Prostate gland (tissue), 2 donors: ENCODE data around the gene SCMH1. TPM values are rescaled to one million over a fixed set of nuclear protein-coding genes. Genes with fewer than 3 reads are reported as not detected.

Experiments used
- DNase-seq: peaks from one replicate; pipeline ENCODE4 v3.0.0-alpha.2; 2019; ENCODE audit warnings: low spot score
- H3K27ac ChIP-seq, 2 donors: fragments of 200-600 bp; sonication (generic); 2 replicates each; pipeline ENCODE4 v1.5.1; 2017 to 2019
- H3K27me3 ChIP-seq: fragments of 200-600 bp; sonication (generic); replicated peaks from 2 replicates; pipeline ENCODE4 v1.5.1; 2019; ENCODE audit not compliant: insufficient read depth
- H3K36me3 ChIP-seq, 2 donors: fragments of 200-600 bp; sonication (generic); 1 replicate in 1 of 2; 2 replicates in 1 of 2; pipeline versions ENCODE4 v1.5.1 to v1.8.1; 2017 to 2019
- H3K4me1 ChIP-seq: fragments of 200-600 bp; sonication (generic); replicated peaks from 2 replicates; pipeline ENCODE4 v1.5.1; 2019
- H3K4me3 ChIP-seq, 2 donors: fragments of 200-600 bp; sonication (generic); 2 replicates each; pipeline ENCODE4 v1.5.1; 2017 to 2019
- H3K9me3 ChIP-seq: fragments of 200-600 bp; sonication (generic); 2 replicates; pipeline ENCODE4 v1.5.1; 2017
- POLR2A ChIP-seq: fragments of 450-650 bp; IDR thresholded peaks from one replicate; pipeline ENCODE4 v1.6.1; 2016; ENCODE audit warnings: antibody characterized with exemption, mild to moderate bottlenecking
- POLR2AphosphoS5 ChIP-seq: sonication (generic); formaldehyde crosslinking; IDR thresholded peaks from one replicate; pipeline ENCODE4 v1.6.1; 2017; ENCODE audit warnings: antibody characterized with exemption
- whole genome bisulfite sequencing: methylation state at CpG from one replicate; pipeline ENCODE4 v1.1.5; 2018; 5-methylcytosine and 5-hydroxymethylcytosine counted together
- intact Hi-C: fragments of 100-400 bp; cut with DNase I; formaldehyde crosslinking; loops from one replicate; pipeline ENCODE4 v1.14.2; 2022
- total RNA-seq, 2 donors: library from RNA; depleted of rRNA; stranded (reverse); fragments of >200 nt; gene quantifications; one replicate each; pipeline ENCODE4 v1.1.0, GENCODE V29; 2016
- TF ChIP-seq, protein P1 (sequence below), 4 experiments: fragments of 200-600 bp in 2 of 4; fragments of 450-650 bp in 2 of 4; sonication (generic) in 2 of 4; IDR thresholded peaks; 1 replicate in 3 of 4; 2 replicates in 1 of 4; pipeline ENCODE4 v1.5.1; 2016 to 2019; ENCODE audit warnings: antibody characterized with exemption in 4 of 4, mild to moderate bottlenecking in 2 of 4, moderate library complexity in 2 of 4

The SCMH1 gene
- total RNA-seq, 2 donors from 2014 or later, result 49.0 to 62.7 TPM

DNA sequence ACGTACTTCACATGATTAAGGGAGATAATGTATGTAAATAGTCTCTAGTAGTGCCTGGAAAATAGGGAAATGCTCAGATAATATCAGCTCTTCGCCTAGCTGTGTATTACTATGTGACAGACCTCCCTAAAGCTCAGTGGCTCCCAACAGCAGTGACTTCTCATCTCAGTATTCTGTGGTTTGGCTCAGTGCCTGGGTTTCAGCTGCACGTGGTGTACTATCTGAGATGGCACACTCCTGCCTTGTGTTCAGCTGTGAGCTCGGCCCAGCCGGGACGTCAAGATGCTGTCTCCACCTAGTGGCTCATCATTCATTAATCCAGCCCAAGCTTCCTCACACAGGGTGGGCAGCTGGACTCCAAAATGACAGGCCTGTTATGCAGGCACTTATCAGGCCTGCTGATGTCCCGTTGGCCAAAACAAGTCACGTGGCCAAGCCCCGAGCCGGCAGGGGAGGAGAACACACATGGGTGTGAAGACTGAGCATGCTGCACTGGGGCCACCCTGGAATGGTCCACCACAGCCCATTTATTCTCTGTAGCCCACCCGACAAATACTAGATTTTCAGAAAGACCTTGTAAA, 238.4 kb downstream of the SCMH1 start:
- intact Hi-C loops, result loop anchor here (1.0 kb wide), 1 partner anchor 22 kb away; no protein-coding TSS in a partner anchor
- DNase-seq, result peak; percentile 98
- TF ChIP-seq, protein P1, sequence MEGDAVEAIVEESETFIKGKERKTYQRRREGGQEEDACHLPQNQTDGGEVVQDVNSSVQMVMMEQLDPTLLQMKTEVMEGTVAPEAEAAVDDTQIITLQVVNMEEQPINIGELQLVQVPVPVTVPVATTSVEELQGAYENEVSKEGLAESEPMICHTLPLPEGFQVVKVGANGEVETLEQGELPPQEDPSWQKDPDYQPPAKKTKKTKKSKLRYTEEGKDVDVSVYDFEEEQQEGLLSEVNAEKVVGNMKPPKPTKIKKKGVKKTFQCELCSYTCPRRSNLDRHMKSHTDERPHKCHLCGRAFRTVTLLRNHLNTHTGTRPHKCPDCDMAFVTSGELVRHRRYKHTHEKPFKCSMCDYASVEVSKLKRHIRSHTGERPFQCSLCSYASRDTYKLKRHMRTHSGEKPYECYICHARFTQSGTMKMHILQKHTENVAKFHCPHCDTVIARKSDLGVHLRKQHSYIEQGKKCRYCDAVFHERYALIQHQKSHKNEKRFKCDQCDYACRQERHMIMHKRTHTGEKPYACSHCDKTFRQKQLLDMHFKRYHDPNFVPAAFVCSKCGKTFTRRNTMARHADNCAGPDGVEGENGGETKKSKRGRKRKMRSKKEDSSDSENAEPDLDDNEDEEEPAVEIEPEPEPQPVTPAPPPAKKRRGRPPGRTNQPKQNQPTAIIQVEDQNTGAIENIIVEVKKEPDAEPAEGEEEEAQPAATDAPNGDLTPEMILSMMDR (IDR thresholded peaks at IDR 0.05), result peak in 3 of 4 experiments; percentile 72 to 81 (median 76)
- TF ChIP-seq POLR2A (no peak), POLR2AphosphoS5 (peak; percentile 97)
- H3K4me3 ChIP-seq, result no peak overlapping the region
- H3K4me1 ChIP-seq, result peaks cover 4% of the 10 kb centered on the region
- 21% methylated on average over 11 of the region's 11 CpGs for WGBS
- H3K36me3 ChIP-seq, result no peaks in the 10 kb centered on the region
- H3K9me3 ChIP-seq, result no peaks in the 10 kb centered on the region
- H3K27me3 ChIP-seq, result no peaks in the 10 kb centered on the region
- H3K27ac ChIP-seq, result peak overlapping the region; percentile 35 to 42

DNA sequence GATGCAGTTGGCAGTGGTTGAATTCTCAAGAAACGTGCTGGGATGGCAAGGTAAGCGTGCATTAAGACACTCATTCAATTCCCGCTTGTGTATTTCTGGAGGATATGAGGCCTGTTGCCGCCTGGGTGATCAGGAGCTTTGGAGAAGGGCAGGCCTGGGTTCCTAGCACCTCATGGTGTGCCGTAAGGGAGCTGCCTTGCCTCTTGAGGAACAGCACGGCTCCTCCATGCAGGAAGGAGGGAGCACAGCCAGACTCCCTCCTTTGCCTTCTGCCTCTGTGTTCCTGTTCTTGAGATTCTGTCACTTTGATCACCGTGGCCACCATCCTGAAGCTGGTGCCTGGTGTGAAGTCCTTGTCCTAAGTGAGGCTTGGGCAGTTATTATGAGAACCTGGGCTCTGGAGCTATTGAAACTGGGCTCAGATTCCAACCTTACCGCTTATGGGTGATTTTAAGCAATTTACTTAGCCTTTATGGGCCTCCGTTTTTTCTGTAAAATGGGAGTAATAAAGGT, 238.9 kb downstream of the SCMH1 start:
- Histone ChIP-seq H3K4me3 (no peak overlapping the region), H3K4me1 (peaks cover 4% of the 10 kb centered on the region), H3K36me3 (no peaks in the 10 kb centered on the region), H3K27ac (peak overlapping the region; percentile 35 to 42), H3K9me3 (no peaks in the 10 kb centered on the region), H3K27me3 (no peaks in the 10 kb centered on the region)
- no peak for DNase-seq
- intact Hi-C loops, result loop anchor here (1.0 kb wide), 1 partner anchor 22 kb away; no protein-coding TSS in a partner anchor
- TF ChIP-seq, protein P1 (IDR thresholded peaks at IDR 0.05), result no peak
- TF ChIP-seq POLR2AphosphoS5, result no peak
- WGBS, result 57% methylated on average over 9 of the region's 9 CpGs

DNA sequence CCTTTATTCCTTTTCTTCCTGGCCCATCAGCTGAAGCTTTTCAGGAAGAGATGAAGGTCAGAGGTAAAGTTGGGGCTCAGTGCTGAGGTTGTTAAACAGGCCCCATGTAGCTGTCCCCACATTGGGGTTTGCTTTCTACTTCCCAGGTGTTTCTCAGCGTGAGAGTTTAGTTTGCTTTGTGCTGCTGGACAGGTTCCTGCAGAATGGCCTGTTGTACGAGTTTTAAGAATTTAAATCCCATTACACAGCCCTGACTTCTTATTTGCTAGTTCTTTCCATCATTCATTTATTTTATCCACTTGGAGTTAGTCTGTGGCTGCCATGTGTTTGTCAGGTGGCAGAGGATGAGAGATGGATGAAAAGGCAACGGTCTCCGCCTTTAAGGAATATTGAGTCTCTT, 243.4 kb downstream of the SCMH1 start:
- TF ChIP-seq POLR2AphosphoS5, result peak; percentile 49
- no peak for TF ChIP-seq POLR2A
- peaks cover 2 to 7% of the 10 kb centered on the region in 2 donors for H3K36me3 ChIP-seq
- no peaks in the 10 kb centered on the region for H3K27me3 ChIP-seq

DNA sequence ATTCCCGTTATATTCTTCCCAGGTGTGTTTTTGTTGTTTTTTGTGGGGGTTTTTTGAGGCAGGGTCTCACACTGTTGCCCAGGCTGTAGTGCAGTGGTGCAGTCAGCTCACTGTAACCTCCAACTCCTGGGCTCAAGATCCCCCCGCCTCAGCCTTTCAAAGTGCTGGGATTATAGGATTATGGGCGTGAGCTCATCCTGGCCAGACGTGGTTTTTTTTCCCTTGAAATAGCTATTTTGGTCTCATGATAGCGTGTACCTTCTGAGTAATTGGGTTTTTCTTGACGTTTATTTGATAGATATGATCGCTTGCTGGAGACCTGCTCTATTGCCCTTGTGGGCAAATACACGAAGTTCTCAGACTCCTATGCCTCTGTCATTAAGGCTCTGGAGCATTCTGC, 245.0 kb downstream of the SCMH1 start:
- H3K4me1 ChIP-seq, result no peaks in the 10 kb centered on the region
- H3K27me3 ChIP-seq, result no peaks in the 10 kb centered on the region
- TF ChIP-seq POLR2A (no peak), POLR2AphosphoS5 (no peak)
- TF ChIP-seq, protein P1 (IDR thresholded peaks at IDR 0.05), result no peak
- H3K9me3 ChIP-seq, result no peaks in the 10 kb centered on the region
- intact Hi-C loops, result no loop called here
- H3K4me3 ChIP-seq, result no peak overlapping the region
- DNase-seq, result no peak
- no peak overlapping the region for H3K27ac ChIP-seq
- H3K36me3 ChIP-seq, result peaks cover 2 to 7% of the 10 kb centered on the region in 2 donors
- 83% methylated on average over 8 of the region's 8 CpGs for WGBS

More for the DNA sequence above, 243.4 kb downstream of the SCMH1 start:
- intact Hi-C loops, result no loop called here
- DNase-seq, result no peak
- 75% methylated on average over 4 of the region's 4 CpGs for WGBS
- Histone ChIP-seq H3K4me3 (no peak overlapping the region), H3K9me3 (no peaks in the 10 kb centered on the region), H3K27ac (peak overlapping the region; percentile 30 to 45), H3K4me1 (no peaks in the 10 kb centered on the region)

DNA sequence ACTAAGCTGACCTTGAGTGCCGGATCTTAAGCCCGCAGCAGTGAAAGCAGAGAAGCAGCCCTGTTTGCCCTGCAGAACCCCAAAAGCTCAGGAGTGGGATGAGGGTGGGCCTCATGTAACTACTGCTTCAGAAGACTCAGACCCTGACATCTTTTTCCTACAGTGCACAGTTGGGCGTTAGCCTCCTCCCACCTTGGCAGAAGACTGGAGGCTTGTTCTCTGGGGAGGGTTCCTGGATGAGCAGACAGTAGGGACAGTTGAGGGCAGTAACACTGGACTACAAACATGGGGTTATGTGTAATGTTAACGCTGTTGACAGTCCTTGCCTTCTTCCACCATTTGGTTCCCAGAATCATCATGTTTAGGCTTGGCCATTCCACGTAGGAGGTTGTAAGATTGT, 253.0 kb downstream of the SCMH1 start:
- H3K9me3 ChIP-seq, result no peaks in the 10 kb centered on the region
- intact Hi-C loops, result no loop called here
- no peaks in the 10 kb centered on the region for H3K27me3 ChIP-seq
- no peak overlapping the region for H3K27ac ChIP-seq
- no peaks in the 10 kb centered on the region for H3K4me1 ChIP-seq
- WGBS, result 98% methylated on average over 5 of the region's 5 CpGs
- peaks cover 0 to 5% of the 10 kb centered on the region in 2 donors for H3K36me3 ChIP-seq
- TF ChIP-seq POLR2A, result no peak
- TF ChIP-seq, protein P1 (IDR thresholded peaks at IDR 0.05), result no peak
- no peak for DNase-seq
- H3K4me3 ChIP-seq, result no peak overlapping the region
